HuH-7 (cell line): Measurements from ENCODE around the gene DNAJB6.

Experiments
- DNase-seq: peaks from one replicate; pipeline ENCODE4 v3.0.0; 2011; ENCODE audit warnings: low spot score

Gene DNAJB6

GRCh38 chr7:157396316-157397035 lies 59.7 kb downstream of the DNAJB6 start:
- no peak for DNase-seq

- DNase-seq: no peak
Measured at GRCh38 chr7:157397036-157397720, 60.4 kb downstream of the DNAJB6 start.

DNA sequence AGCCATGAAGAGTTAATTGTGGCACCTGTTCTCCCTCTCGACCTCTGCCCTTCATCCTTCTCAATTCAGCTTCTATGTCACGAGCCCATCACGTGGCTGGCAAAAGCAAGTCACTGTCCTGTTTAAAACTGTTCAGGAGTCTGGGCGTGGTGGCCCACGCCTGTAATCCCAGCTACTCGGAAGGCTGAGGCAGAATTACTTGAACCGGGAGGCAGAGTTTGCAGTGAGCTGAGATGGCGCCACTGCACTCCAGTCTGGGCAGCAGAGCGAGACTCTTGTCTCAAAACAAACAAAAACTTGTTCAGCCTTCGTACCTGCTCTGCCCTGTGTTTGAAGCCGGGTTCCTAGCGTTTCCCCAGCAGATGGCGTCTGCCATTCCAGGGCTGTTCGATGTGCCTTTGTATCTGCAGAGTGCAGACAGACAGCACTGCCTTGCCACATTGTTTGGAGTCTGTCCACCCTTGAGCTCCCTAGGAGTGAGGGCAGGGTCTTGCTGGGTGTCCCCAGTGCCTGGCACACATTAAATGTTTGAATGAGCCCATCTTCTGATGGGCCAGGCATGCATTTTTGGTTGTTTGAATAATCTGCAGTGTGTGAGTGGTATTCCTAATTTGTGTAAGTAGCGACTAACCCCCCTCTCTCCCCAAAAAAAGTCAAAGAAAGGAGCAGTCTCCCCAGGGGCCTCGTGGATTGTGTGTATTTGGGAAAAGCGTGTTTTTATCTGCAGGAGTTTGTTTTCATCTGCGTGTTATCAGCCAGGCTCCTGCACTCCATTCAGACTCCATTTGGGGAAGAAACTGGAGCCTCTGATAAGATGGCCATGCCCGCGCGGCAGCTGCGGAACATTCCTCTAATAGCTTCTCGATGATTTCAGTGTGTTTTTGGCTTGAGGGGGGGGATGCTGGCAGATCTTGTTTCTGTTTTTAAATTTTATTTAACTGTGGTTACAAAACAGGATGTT lies 61.2 kb downstream of the DNAJB6 start:
- peak; percentile 89 for DNase-seq

GRCh38 chr7:157399086-157399687 lies 62.4 kb downstream of the DNAJB6 start:
- no peak for DNase-seq

GRCh38 chr7:157400171-157400860 lies 63.5 kb downstream of the DNAJB6 start:
- no peak for DNase-seq

- DNase-seq: no peak
Measured at GRCh38 chr7:157401567-157402387, 65.0 kb downstream of the DNAJB6 start.

- DNase-seq: no peak
Measured at GRCh38 chr7:157402388-157402703, 65.5 kb downstream of the DNAJB6 start.

- DNase-seq: no peak
Measured at GRCh38 chr7:157402911-157403534, 66.2 kb downstream of the DNAJB6 start.

DNA sequence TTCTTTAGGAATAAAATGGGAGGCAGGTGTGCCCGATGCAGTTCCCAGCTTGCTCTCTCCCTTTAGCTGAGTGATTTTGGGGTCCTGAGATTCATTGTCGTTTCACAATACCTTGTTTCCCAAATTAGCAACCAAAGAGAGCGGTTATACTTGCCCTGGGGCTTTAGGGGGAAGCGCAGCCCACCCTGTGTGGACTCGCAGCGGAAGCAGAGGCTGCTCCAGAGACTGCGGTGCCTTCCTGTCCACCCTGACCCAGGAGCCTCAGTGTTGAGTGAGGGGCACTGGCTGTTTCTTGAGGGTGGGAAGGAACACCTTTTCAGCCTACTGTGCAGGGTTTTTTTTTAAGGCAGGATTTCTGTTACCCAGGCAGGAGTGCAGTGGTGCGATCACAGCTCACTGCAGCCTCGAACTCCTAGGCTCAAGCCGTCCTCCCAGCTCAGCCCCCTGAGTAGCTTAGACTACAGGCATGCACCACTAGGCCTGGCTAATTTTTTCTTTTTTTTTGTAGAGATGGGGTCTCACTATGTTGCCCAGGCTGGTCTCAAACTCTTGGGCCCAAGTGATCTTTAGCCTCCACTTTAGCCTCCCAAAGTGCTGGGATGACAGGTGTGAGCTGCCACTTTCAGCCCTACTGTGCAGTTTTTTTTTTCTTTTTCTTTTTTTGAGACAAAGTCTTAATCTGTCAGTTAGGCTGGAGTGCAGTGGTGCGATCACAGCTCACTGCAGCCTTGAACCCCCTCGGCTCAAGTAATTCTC lies 67.0 kb downstream of the DNAJB6 start:
- DNase-seq: no peak

DNA sequence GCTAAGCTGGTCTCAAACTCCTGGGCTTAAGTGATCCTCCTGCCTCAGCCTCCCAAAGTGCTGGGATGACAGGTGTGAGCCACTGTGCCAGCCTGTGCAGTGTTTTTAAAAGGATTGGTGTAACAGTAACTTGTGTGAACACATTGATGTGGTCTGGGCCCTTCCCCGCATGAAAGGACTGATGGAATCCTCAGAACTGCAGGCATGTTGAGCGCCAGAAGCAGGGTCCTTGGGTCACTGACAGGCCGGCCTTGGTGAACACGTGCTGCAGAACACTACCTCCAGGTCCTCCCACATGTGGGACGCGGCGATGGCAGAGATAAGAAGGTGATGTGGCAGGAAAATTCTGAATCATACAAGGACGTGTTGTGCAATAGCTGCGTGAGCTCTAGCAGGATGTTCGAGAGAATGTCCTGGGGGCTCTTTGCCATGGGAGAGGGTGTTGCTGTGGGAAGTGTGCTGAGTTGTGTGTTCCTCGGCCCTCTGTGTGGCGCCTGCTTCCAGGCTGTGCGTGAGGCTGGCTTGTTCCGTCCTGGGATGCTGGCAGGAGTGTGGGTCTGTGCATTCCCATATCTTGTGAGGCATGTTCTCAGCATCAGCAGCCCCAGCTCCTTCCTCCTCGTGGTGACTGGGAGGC lies 68.2 kb downstream of the DNAJB6 start:
- DNase-seq: no peak

DNA sequence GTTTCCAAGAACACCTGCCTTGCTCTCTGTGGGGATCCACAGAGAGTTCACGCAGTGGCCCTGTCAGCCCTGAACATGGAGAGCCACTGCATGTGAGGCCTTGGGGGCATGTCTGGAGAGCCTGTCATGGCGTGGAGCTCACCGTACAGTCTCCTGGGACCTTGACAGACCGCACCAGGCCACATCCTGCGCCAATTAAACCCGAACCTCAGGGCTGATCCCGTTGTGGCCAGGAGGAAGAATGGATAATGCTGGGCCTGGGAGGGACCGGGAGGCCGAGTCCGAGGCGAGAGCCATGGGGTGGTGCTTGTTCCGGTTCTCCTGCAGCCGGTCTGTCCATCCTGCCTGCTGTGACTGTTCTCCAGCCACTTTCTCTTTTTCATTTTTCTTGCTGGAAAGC lies 68.7 kb downstream of the DNAJB6 start:
- DNase-seq: no peak

DNA sequence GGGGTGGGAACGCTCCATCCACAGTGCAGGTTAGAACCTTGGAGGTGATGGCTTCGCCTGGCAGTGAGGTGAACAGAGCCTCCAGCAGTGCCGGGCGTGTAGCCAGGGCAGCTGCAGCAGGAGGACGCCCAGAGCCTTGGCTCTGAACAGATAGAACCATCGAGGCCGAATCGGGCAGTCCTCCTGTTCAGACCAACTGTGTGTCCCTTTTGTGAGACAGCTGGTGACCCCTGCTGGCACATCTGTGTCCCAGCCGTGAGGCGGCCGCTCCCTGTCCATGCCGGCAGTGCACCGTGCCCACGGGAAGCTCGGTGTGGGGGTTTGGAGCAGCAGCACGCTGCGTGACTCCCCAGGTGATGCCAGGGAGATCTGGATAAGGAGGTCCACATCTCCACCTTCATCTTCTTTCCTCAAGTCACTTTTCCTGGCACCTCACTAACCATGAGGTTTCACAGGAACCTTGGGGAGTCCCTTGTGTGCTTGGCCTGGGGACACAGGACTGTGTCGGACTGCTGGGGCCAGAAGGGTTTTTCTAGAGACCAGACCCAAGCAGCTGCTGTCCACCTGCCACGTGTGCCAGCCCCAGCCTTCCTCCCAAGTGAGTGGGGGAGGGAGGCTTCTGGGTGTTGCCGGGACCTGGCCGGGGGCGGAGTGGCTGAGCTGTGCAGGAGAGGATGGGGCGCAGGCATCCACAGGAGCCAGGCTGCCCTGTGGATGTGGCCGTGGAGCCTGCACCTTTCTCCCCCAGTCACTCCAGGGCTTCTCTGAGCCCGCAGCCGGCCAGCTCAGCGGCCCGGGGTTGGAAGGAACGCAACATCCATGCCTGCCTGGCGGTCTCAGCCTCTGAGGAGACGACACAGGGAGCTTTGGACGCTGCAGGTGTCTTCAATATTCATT lies 69.4 kb downstream of the DNAJB6 start:
- DNase-seq: no peak

DNA sequence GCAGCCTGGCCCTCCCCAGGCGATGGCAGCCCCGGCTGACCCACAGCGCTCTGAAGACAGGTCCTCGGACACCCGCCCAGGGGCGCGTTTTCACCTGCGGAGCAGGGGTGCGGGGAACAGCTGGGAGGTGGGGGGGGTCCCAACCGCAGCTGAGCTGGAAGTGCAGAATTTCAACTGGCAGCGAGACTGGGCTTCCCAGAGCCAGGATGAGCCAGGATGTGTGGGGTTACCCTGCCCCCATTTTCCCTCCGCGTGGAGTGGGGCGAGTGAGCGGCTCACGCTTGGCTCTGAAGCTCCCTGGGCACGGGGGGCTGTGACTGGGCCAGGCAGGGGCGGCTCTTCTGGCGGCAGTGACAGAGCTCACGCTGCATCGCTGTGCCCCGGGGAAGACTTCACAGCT lies 70.2 kb downstream of the DNAJB6 start:
- DNase-seq: no peak

DNA sequence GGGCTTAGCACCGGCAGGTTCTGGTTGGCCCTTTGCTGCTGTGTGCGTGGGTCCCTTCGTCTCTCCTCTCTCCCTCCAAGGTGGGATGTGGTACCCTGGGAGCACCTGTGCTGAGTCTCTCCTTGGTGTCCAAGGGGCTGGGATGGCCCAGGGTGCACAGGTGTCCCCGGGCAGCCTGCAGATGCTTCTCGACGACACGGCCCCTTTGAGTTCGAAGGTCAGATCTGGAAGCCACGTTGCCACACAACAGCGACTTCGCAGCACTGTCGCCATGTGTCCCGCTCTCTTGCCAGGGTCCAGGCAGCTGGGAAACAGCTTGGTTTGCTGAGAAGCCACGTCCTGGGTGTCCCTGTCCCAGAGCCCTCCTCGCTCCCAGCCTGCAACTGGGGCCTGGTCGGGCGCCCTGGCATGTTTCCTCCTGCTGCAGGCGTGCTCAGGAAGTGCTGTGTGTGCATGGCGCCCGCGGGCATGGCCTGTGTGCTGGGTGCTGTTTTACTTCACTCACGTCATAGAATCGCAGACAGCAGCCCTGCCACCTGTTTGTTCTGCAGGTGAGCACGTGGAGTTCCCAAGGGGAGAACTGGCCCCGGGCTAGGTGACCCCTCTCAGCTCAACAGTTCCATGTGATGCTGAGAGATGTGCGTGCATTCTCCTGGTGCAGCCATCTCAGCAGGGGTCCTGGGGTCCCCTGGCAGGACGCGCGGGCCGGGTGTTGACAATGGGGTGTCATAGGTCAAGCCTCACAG lies 70.9 kb downstream of the DNAJB6 start:
- DNase-seq: no peak

GRCh38 chr7:157408258-157409101 lies 71.7 kb downstream of the DNAJB6 start:
- DNase-seq: no peak

DNA sequence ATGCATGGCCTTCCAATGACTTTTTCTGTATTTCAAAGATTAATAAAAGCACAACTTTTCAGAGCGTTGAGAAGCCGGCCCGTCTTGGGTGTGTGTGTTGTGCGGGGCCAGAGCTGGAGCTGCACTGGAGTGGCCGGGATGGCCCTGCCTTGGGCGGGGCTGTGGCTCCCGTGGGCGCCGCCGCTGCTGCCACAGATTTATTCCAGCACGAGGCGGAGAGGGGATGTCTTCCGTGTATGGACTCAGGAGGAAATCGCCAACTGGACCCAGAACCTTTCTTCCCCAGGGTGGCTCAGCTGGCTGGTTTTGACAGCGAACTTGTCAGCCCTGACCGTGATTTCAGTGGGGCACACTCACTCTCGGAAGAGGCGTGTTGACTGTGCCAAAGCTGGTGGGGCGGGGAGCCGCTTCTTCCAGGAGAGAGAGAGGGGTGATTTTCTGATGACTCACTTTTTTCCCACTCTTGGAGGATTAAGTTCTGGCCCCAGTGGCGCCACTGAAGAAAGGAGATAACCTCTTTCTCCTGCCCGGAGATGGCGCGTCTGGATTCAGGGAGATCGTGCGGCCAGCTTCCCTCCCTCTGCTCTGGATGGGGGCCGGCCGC lies 72.4 kb downstream of the DNAJB6 start:
- DNase-seq: no peak
